Breast epithelium (tissue), 4 donors: ENCODE results near the gene TCF7L1. TPM values are rescaled to one million over a fixed set of nuclear protein-coding genes. Genes with fewer than 3 reads are reported as not detected.

Experiments
- DNase-seq, 2 donors: peaks; one replicate each; pipeline ENCODE4 v3.0.0-alpha.2; 2019; ENCODE audit warnings: low spot score in 2 of 2
- H3K27ac ChIP-seq, 2 donors: fragments of 200-600 bp; sonication (generic) in 1 of 2; one replicate each; pipeline ENCODE4 v1.5.1; 2016 to 2019; ENCODE audit warnings: mild to moderate bottlenecking in 1 of 2
- H3K27me3 ChIP-seq, 2 donors: fragments of 200-600 bp; sonication (generic) in 1 of 2; one replicate each; pipeline versions ENCODE4 v1.5.1 to v1.6.0; 2017 to 2019; ENCODE audit warnings: control low read depth in 1 of 2, mild to moderate bottlenecking in 1 of 2
- H3K36me3 ChIP-seq: fragments of 200-600 bp; one replicate; pipeline ENCODE4 v1.5.1; 2019
- H3K4me1 ChIP-seq, 2 donors: fragments of 200-600 bp; sonication (generic); one replicate each; pipeline ENCODE4 v1.5.1; 2016 to 2019; ENCODE audit warnings: control low read depth in 1 of 2
- H3K4me3 ChIP-seq, 3 donors: fragments of 200-600 bp; sonication (generic); 1 replicate in 2 of 3; 2 replicates in 1 of 3; pipeline ENCODE4 v1.5.1; 2016 to 2019; ENCODE audit warnings: mild to moderate bottlenecking in 3 of 3, moderate library complexity in 2 of 3
- H3K9me3 ChIP-seq, 2 donors: fragments of 200-600 bp; sonication (generic) in 1 of 2; one replicate each; pipeline ENCODE4 v1.5.1; 2016 to 2019; ENCODE audit warnings: control low read depth in 1 of 2
- POLR2A ChIP-seq: fragments of 450-650 bp; IDR thresholded peaks from one replicate; pipeline ENCODE4 v1.6.1; 2016; ENCODE audit warnings: antibody characterized with exemption, mild to moderate bottlenecking, moderate library complexity
- POLR2AphosphoS5 ChIP-seq, 3 donors: sonication (generic); formaldehyde crosslinking; IDR thresholded peaks; one replicate each; pipeline ENCODE4 v1.6.1; 2017; ENCODE audit warnings: antibody characterized with exemption in 3 of 3
- intact Hi-C: fragments of 100-400 bp; cut with DNase I; formaldehyde crosslinking; loops from one replicate; pipeline ENCODE4 v1.15.1; 2023; ENCODE audit warnings: low total_unique reads
- total RNA-seq, 3 donors: library from RNA; depleted of rRNA; stranded (reverse); fragments of >200 nt; gene quantifications; one replicate each; pipeline ENCODE4 v1.1.0, GENCODE V29; 2016
- TF ChIP-seq, protein P1 (sequence below), 3 donors: fragments of 450-650 bp; IDR thresholded peaks; one replicate each; pipeline ENCODE4 v1.5.1; 2016 to 2017; ENCODE audit warnings: antibody characterized with exemption in 3 of 3, mild to moderate bottlenecking in 3 of 3, moderate library complexity in 3 of 3

Gene TCF7L1
- total RNA-seq, 3 donors from 2014 or later, result 3.4 to 6.9 (median 5.9) TPM

DNA sequence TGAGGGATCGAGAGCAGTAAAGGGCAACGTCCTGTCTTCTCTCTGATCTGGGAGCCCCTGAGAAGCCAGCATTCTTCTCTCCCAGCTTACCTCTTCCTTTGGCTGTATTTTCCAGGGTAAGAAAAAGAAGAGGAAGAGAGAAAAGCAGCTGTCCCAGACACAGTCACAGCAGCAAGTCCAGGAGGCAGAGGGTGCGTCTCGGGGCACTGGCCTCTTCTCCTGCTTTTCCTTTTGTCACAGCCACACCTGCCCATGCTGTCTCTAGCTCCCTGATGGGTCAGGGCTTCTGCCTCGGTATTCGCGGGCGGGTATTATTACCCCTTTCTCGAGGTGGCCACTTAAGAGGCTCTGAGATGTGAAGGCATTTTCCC lies 174.3 kb downstream of the TCF7L1 start:
- no peak for DNase-seq
- Histone ChIP-seq H3K4me3 (no peak overlapping the region), H3K27me3 (no peaks in the 10 kb centered on the region), H3K4me1 (no peaks in the 10 kb centered on the region), H3K36me3 (peaks cover 10% of the 10 kb centered on the region), H3K27ac (peak overlapping the region in 1 of 2 donors; percentile 12), H3K9me3 (no peaks in the 10 kb centered on the region)
- intact Hi-C loops, result no loop called here
- TF ChIP-seq POLR2AphosphoS5 (IDR thresholded peaks at IDR 0.05) (no peak), POLR2A (no peak)
- TF ChIP-seq, protein P1, sequence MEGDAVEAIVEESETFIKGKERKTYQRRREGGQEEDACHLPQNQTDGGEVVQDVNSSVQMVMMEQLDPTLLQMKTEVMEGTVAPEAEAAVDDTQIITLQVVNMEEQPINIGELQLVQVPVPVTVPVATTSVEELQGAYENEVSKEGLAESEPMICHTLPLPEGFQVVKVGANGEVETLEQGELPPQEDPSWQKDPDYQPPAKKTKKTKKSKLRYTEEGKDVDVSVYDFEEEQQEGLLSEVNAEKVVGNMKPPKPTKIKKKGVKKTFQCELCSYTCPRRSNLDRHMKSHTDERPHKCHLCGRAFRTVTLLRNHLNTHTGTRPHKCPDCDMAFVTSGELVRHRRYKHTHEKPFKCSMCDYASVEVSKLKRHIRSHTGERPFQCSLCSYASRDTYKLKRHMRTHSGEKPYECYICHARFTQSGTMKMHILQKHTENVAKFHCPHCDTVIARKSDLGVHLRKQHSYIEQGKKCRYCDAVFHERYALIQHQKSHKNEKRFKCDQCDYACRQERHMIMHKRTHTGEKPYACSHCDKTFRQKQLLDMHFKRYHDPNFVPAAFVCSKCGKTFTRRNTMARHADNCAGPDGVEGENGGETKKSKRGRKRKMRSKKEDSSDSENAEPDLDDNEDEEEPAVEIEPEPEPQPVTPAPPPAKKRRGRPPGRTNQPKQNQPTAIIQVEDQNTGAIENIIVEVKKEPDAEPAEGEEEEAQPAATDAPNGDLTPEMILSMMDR (IDR thresholded peaks at IDR 0.05), result no peak

DNA sequence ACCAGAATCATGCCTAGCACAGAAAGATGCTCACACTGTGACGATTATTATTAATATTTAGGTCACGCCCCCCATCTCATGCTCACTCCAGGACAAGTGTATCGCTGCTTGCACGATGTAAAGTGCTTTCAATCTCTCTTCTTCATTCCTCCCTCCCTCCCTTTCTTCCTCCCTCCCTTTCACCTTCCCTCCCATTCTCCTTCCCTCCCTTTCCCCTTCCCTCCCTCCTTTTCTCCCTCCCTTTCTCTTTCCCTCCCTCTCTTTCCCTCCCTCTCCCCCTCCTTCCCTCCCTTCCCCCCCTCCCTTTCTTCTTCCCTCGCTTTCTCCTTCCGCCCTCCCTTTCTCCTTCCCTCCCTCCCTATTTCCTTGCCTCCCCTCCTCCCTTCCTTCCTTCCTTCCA lies 175.0 kb downstream of the TCF7L1 start:
- H3K36me3 ChIP-seq, result peaks cover 10% of the 10 kb centered on the region
- no peaks in the 10 kb centered on the region for H3K4me1 ChIP-seq
- H3K27ac ChIP-seq, result no peak overlapping the region
- no peak overlapping the region for H3K4me3 ChIP-seq
- no peak for TF ChIP-seq POLR2AphosphoS5 (IDR thresholded peaks at IDR 0.05)
- TF ChIP-seq, protein P1 (IDR thresholded peaks at IDR 0.05), result no peak
- no peak for TF ChIP-seq POLR2A
- no peak for DNase-seq
- no peaks in the 10 kb centered on the region for H3K27me3 ChIP-seq
- intact Hi-C loops, result no loop called here
- H3K9me3 ChIP-seq, result no peaks in the 10 kb centered on the region

DNA sequence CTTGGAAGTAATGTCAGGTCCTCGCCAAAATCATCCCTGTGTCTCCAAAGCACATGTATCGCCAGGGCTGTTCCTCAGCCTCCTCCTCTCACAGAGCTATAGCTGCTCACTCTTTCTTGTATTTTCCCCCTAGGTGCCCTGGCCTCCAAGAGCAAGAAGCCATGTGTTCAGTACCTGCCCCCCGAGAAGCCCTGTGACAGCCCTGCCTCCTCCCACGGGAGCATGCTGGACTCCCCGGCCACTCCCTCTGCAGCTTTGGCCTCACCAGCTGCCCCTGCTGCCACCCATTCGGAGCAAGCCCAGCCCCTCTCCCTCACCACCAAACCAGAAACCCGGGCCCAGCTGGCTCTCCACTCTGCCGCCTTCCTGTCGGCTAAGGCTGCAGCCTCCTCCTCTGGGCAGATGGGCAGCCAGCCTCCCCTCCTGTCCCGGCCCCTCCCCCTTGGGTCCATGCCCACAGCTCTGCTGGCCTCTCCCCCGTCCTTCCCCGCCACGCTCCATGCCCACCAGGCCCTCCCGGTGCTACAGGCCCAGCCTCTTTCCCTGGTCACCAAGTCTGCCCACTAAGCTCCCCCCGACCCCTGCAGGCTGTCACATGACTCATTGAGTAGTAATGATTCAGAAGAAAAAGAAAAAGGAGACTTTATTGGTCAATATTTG lies 175.8 kb downstream of the TCF7L1 start:
- no peak for DNase-seq
- intact Hi-C loops, result no loop called here
- H3K4me1 ChIP-seq, result no peaks in the 10 kb centered on the region
- TF ChIP-seq POLR2AphosphoS5 (IDR thresholded peaks at IDR 0.05), result no peak
- no peak for TF ChIP-seq POLR2A
- TF ChIP-seq, protein P1 (IDR thresholded peaks at IDR 0.05), result no peak
- H3K36me3 ChIP-seq, result peaks cover 6% of the 10 kb centered on the region
- H3K27ac ChIP-seq, result peak overlapping the region in 1 of 2 donors; percentile 69
- H3K4me3 ChIP-seq, result no peak overlapping the region
- H3K27me3 ChIP-seq, result no peaks in the 10 kb centered on the region
- no peaks in the 10 kb centered on the region for H3K9me3 ChIP-seq

DNA sequence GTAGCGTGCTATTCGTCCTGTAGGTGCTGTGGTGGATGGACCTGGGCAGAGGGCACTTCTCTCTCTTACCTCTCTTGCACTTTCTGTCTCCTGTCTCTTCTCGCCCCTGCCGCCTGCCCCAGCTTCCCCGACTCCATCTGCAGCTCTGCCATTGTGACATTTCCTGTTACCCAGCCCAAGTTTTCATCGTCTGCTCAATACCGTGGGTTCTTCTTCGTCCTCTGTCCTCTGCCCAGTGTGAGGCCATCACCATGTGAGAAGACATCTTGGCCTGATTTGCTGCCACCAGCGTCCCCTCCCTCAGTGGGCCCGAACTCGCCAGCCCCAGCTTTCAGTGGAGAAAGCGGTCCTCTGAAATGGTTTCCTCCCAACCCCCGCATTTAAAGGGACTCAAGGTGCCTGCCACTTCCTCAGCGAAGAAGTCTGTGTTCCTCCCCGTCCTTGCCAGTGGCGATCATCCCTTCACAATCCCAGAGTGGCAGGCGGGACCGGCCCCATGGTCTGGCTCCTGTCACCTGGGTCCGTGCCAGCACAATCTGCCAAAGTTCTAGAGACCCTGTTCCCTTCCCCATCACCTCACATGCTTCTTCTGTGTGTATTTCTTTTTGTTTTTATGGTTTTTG lies 176.6 kb downstream of the TCF7L1 start:
- DNase-seq, result no peak
- intact Hi-C loops, result loop anchor here (10.0 kb wide), 1 partner anchor 1095 kb away; no protein-coding TSS in a partner anchor
- H3K27ac ChIP-seq, result peak overlapping the region in 1 of 2 donors; percentile 9
- TF ChIP-seq, protein P1 (IDR thresholded peaks at IDR 0.05), result no peak
- TF ChIP-seq POLR2A (no peak), POLR2AphosphoS5 (IDR thresholded peaks at IDR 0.05) (no peak)
- H3K27me3 ChIP-seq, result no peaks in the 10 kb centered on the region
- no peaks in the 10 kb centered on the region for H3K9me3 ChIP-seq
- no peak overlapping the region for H3K4me3 ChIP-seq
- peaks cover 6% of the 10 kb centered on the region for H3K36me3 ChIP-seq
- no peaks in the 10 kb centered on the region for H3K4me1 ChIP-seq

DNA sequence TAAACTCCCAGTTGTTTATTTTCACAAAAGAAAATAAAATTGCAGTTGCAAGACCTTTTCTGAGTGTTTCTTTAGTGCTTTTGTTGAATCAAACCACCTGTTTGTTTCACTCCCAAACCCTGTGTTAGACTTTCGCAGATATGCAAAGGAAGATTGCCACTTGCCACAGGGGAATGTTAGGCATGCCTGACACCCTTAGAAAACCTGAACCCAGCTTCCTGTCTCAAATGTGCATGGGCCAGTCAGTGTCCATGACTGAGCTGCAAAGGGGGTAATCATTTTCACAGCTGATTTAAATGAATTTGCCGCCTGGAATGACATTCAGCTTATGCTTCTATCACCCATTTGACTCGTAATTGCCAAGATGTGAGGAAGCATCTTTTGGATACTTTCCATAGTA lies 177.1 kb downstream of the TCF7L1 start:
- Histone ChIP-seq H3K27me3 (no peaks in the 10 kb centered on the region), H3K4me1 (no peaks in the 10 kb centered on the region), H3K9me3 (no peaks in the 10 kb centered on the region), H3K4me3 (no peak overlapping the region), H3K27ac (no peak overlapping the region), H3K36me3 (peaks cover 2% of the 10 kb centered on the region)
- intact Hi-C loops, result loop anchor here (10.0 kb wide), 1 partner anchor 1096 kb away; no protein-coding TSS in a partner anchor
- DNase-seq, result no peak
- no peak for TF ChIP-seq POLR2A
- TF ChIP-seq, protein P1 (IDR thresholded peaks at IDR 0.05), result no peak
- no peak for TF ChIP-seq POLR2AphosphoS5 (IDR thresholded peaks at IDR 0.05)
